HG03521 (cell line): Measurements from ENCODE around the gene DCAF4.
"Not testable (repeated sequence)": the region's sequence is repeated elsewhere in the genome, so short reads cannot be mapped to it uniquely, and the experiment has no call there.

Experiments
- ATAC-seq: cut with Tn5 transposase; IDR thresholded peaks from one replicate; pipeline ENCODE4 v1.9.1; 2021; ENCODE audit warnings: mild to moderate bottlenecking, moderate library complexity; ENCODE audit not compliant: unreplicated experiment

DCAF4 gene

GRCh38 chr14:72929316-72930080 is 3.2 kb downstream of the DCAF4 start:
- ATAC-seq, result no peak

DNA sequence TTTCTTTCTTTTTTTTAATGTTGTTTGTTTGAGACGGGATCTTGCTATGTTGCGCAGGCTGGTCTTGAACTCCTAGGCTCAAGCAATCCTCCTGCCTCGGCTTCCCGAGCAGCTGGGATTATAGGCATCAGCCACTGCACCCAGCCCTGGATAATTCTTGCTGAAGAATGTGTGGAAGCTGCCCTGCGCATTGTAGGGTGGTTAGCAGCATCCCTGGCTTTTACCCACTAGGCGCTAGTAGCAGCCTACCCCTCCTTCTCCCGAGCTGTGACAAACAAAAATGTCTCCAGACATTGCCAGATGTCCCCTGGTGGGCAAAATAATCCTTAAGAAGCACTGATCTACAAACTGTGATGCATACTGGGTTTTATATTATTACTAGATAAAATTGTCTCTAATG is 6.6 kb downstream of the DCAF4 start:
- ATAC-seq, result no peak

- ATAC-seq, result no peak
Measured at GRCh38 chr14:72939630-72940029, 13.4 kb downstream of the DCAF4 start.

- ATAC-seq, result no peak
Measured at GRCh38 chr14:72941286-72941985, 15.2 kb downstream of the DCAF4 start.

DNA sequence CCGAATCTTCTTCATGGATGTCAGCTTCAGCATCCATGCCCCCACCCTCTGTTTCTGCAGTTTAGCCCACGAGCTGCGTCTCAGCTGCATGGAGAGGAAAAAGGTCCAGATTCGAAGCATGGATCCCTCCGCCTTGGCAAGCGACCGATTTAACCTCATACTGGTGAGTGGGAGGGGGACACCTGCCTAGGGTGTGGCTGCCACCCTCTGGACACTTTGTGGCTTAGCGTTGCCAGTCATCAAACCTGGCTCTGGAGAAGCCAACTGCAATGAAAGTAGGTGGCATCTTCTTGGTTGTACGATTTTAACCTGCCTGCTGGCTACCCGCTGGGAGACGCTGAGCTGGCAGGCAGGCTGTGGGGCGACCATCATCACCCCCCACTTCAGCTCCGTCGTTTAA is 16.7 kb downstream of the DCAF4 start:
- ATAC-seq, result no peak

DNA sequence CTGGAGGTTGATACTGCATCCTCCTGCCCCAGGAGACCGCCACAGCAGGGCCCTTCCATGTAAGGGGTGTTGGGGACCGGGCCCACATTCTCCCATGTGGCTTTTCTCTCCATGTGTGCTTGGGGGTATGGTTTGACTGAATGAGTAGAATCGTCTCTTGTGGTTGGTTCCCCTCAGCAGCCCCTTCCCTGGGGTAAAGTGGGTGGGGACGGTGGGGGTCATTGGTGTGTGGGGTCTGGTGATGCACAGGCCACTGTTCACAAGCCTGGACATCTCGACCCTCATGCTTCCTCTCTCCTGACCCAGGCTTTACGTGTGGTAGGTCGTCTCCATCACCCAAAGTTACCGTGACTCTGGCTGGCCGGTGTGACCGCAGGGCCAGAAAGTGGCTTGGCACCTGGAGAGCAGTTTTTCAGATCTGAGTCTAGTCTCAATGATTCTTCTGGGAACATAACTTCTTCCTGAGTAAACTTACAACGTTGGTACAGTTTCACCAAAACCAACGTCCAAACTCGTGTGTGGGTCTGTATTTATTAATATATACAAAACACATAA is 17.7 kb downstream of the DCAF4 start:
- no peak for ATAC-seq

- ATAC-seq, result no peak
Measured at GRCh38 chr14:72945356-72946027, 19.2 kb downstream of the DCAF4 start.

GRCh38 chr14:72946491-72946890 is 20.2 kb downstream of the DCAF4 start:
- no peak for ATAC-seq

GRCh38 chr14:72947366-72948160 is 21.3 kb downstream of the DCAF4 start:
- no peak for ATAC-seq

GRCh38 chr14:72948481-72949138 is 22.3 kb downstream of the DCAF4 start:
- no peak for ATAC-seq

DNA sequence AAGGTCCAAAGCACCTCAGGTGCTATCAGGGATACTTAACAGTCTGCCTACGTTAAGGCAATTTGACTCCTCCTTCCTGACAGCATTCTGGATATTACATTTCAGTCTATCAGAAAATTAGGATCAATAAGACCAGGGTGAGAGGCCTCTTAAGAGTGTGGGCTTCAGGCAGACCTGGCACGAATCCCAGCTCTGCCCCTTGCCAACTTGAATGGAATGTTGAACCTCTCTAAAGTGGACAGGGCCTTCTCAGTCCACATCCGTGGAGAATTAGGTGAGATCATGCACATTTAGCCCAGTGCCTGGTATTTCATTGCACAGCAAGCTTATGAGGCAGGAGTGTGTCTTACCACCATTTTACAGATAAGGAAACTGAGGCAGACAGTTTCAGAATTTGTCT is 25.9 kb downstream of the DCAF4 start:
- no peak for ATAC-seq

- ATAC-seq, result not testable (repeated sequence)
Measured at GRCh38 chr14:72956741-72957140, 30.5 kb downstream of the DCAF4 start.

- no peak for ATAC-seq
Measured at GRCh38 chr14:72957213-72957612, 30.9 kb downstream of the DCAF4 start.

DNA sequence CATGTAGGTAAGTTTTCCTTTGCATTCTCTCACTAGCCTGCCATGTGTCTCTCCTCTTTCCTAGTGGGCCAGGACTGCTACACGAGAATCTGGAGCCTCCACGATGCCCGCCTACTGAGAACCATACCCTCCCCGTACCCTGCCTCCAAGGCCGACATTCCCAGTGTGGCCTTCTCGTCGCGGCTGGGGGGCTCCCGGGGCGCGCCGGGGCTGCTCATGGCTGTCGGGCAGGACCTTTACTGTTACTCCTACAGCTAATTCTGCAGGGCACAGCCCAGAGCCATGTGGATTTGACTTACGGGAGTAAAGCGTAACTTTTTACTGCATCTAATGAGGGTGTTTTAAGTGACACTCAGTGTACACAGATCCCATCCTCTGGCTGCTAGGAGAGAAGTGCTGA is 32.3 kb downstream of the DCAF4 start:
- no peak for ATAC-seq

DNA sequence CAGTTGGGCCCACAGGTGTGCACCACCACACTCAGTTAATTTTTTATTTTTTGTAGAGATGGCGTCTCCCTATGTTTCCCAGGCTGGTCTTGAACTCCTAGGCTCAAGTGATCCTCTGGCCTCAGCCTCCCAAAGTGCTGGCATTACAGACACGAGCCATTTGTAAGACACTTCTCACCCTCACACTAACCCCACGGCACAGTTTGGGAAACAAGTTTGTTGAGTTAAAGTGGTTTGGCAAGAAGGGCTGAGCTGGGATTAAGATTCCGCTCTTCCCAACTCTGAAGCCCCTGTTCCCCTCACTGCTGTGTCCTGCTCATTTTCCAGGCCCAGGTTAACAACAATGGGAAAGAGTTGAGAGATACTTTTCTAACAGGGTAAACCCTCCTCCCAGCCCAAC is 34.8 kb downstream of the DCAF4 start:
- ATAC-seq, result not testable (repeated sequence)

GRCh38 chr14:72961579-72962335 is 35.5 kb downstream of the DCAF4 start:
- no peak for ATAC-seq

DNA sequence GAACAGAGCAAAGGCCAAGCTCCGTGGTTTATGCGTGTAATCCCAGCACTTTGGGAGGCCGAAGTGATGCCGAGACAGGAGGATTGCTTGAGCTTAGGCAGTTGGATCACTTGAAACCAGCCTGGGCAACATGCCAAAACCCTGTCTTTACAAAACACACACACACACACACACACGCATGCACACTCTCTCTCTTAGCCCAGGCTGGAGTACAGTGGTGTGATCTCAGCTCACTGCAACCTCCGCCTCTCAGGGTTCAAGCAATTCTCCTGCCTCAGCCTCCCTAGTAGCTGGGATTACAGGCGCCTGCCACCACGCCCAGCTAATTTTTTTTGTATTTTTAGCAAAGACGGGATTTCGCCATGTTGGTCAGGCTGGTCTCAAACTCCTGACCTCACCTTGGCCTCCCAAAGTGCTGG is 36.1 kb downstream of the DCAF4 start:
- not testable (repeated sequence) for ATAC-seq

- no peak for ATAC-seq
Measured at GRCh38 chr14:72962829-72963312, 36.6 kb downstream of the DCAF4 start.

GRCh38 chr14:72965249-72965648 is 39.0 kb downstream of the DCAF4 start:
- ATAC-seq, result no peak
